COLO829 (cell line): ENCODE data around the gene F5.
A peak's percentile ranks its signal among the peaks of the same experiment; 100 is the strongest.

Experiments used
- DNase-seq: peaks from one replicate; pipeline ENCODE4 v3.0.0; 2012; ENCODE audit warnings: low spot score

The F5 gene

DNA sequence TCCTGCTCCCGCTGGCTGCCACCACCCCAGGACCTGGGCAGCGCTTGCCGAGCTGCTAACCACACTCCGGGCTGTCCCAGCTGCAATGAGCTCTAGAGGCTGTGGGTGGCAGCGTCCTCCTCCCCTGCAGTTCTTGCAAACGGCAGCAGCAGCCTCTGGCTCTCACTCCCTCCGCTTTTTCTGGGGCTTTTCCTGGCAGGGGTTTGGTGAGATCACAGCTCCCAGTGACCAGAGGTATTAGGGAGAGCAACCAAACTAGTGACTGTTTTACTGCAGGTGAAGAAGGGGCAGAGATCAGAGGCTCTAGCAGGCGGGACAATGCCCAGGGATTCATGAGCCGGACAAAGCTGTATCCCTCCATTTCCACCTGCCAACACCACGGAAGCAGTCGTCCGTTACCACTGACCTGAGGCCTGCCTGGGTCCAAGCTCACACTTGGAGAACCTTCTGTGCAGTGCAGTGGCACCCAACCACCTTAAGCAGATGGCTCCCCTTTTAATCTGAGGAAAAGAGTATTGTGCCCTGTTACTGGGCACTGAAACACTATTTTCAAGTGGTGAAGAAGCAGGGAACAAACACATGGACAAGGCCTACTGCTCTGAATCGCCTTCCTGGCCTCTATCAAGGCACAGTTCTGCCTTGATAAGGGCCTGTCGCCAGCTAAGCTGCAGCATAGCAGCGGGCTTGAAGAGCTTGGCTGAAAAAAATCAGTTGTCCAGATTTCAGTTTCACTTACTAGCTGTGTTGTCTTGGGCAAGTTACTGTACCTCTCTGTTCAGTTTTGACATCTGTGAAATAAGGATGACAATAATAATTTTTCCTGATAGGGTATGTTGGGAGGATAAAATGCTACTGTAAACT, at the start of gene F5:
F5 (minus strand) TSS at position 87 of the 861 bp plus-strand sequence. CDS start 95 bp downstream, outside the sequence.
- peak; percentile 64 for DNase-seq

DNA sequence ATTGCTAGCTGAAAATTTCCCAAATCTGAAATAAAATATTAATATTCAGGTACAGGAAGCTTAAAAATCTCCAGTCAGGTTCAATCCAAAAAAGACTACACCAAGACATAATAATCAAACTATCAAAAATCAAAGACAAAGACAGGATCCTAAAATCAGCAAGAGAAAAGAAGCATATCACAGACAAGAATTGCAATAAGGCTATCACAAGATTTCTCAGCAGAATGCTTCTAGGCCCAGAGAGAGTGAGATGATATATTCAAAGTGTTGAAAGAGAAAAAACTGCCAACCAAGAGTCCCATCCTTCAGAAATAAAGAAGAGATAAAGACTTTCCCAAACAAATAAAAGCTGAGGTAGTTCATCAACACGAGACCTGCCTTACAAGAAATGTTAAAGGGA, 48.6 kb upstream of the F5 start:
- DNase-seq: no peak

DNA sequence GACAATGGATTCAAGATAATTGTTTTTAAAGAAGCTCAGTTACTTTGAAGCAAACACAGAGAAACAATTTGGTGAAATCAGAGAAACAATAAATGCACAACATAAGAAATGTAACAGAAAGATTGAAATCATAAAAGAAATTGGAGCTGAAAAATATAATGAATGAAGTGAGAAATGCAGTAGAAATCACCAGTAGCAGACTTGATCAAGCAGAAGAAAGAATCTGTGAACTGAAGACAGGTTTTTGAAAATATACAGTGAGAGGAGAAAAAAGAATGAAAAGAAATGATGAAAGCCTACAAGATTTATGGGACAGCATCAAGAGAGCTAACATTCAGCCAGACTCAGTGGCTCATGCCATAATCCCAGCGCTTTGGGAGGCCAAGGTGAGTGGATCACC, 47.9 kb upstream of the F5 start:
- no peak for DNase-seq

- no peak for DNase-seq
Observed at GRCh38 chr1:169631249-169631648, 45.0 kb upstream of the F5 start.

DNA sequence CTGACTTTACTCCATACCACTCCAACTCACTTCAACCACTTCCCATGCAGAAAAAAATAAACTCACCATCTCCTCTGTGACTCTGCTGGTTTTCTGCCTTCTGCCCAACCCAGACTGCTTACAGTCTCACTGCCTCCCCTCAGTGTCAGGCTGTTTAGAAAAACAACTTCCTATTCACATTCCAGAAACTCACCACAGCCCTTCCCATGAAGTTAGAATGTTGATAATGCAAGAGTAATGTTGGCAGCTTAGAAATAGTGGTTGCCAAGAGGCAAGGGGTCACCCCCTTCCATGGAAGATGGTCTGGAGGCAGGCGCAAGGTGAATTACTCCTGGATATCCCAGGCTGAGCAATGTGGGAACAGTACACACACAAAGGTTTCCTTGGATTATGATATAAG, 43.7 kb upstream of the F5 start, which contains the start of gene SELP:
SELP (minus strand) TSS at position 119 of the 400 bp plus-strand sequence; CDS start at position 69, 50 bp downstream.
- no peak for DNase-seq

DNA sequence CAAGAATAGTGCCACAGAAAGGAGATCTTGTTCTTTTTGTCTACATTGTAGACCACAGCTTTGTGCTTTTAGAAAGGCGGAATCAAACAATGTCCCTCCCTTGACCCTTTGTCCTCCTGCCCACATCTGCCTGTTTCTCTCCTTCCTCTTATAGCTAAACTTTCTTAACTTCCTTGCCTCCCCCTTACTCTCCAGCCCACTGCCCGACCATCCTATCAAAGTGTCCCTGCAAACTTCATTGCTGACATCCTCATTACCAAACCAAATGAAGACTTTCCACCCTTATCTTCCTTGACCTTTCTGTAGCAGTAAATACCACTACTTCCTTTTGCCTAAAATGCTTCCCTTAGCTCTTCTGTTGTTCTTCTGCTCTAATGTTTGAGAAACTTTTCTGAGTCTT, 38.6 kb upstream of the F5 start:
- DNase-seq: no peak

- DNase-seq: no peak
Observed at GRCh38 chr1:169624122-169624521, 37.8 kb upstream of the F5 start.

DNA sequence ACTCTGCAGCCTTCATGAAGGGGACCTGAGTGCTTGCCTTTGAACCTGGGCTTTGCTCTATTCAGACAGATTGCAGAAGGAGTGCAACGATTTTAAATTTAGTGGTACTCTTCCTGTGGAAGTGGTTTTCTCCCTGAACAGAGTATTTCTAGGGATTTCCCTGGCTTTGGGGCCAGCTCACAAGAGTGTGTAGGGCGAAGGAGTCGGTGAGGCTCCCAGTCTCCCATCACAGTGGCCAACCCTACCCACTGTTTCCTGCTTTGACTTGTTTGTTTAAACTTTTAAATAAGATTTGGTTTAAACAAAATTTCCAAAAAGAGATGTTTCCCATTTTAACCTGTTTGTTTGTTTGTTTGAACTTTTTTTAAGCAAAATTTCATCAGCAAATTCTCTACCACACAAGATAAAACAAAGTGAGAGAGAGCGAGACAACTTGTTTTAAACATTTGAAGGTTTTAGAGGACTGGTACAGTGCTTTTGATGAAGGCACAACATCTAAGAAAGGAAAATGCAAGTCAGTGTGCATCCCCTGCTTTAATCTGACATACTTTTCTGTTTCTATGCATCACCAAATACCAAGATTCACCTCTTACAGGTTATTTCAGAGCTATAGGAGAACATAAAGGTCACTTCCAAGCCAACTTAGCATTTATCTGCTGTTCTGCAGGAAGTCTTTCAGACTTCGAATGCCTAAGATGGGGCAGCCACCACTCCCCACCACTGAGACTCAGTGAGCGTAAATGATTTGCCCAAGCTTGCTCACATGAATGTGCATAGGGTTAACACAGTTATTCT, 37.0 kb upstream of the F5 start:
- DNase-seq: no peak

DNA sequence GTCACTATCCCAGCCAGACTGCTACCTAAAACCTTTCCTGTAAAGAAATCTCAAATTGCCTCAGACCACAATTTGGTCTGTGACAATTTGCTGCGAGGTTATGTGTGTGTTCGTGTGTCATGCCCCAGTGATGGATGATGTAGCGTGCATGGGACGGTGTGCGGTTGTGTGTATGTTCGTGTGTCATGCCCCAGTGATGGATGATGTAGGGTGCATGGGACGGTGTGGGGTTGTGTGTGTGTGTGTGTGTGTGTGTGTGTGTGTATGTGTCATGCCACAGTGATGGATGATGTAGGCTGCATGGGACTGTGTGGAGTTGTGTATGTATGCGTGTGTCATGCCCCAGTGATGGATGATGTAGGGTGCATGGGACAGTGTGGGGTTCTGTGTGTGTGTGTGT, 34.3 kb upstream of the F5 start:
- no peak for DNase-seq

DNA sequence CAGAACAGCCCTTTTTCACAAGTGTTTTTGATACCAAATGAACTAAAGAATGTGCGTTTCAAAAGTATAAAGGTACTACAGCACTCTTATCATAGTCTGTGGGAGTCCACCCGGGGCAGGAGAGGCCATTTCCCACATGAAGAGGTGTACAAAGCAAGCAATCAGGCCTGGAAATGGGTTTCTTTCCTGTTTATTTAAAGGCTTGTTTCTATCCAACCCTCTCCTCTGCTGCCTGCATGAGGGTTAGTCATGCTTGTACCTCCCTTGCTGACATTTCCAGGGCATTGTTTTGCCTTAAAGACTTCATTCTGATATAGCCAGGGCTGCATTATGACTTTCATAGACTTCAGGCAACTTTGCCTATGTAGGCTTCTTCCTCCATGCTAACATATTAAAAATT, 32.1 kb upstream of the F5 start:
- no peak for DNase-seq

- no peak for DNase-seq
Observed at GRCh38 chr1:169615803-169616202, 29.5 kb upstream of the F5 start.

DNA sequence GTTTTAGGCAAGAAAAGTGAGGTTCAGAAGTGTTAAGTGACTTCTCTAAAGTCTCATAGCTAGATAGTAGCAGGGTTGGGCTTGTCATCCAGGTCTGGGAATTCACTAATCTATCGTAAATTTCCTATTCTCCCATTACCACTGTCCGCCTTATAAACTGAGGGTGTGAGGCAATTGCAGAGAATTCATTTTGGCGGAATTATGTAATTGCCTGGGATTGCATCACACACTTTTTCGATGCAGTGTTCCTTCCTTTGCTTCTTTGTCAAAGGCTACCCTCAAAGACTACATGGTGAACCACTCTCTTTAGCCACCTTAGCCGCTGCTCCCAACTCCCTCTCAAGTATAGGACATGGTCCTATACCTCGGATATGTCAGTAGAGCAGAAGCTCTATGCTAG, 24.6 kb upstream of the F5 start:
- no peak for DNase-seq

- DNase-seq: no peak
Observed at GRCh38 chr1:169610108-169610507, 23.8 kb upstream of the F5 start.

DNA sequence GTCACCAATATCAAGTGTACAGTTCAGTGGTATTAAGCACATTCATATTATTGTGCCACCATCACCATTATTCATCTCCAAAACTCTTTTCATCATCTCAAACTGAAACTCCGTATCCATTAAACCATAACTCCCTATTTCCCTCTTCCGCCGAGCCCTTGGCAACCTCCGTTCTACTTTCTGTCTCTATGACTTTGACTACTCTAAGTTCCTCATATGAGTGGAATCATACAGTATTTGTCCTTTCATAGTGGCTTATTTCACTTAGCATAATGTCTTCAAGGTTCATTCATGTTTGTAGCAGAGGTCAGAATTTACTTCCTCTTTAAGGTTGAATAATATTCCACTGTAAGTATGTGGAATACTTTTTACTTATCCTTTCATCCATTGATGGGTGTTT, 21.9 kb upstream of the F5 start:
- DNase-seq: no peak

DNA sequence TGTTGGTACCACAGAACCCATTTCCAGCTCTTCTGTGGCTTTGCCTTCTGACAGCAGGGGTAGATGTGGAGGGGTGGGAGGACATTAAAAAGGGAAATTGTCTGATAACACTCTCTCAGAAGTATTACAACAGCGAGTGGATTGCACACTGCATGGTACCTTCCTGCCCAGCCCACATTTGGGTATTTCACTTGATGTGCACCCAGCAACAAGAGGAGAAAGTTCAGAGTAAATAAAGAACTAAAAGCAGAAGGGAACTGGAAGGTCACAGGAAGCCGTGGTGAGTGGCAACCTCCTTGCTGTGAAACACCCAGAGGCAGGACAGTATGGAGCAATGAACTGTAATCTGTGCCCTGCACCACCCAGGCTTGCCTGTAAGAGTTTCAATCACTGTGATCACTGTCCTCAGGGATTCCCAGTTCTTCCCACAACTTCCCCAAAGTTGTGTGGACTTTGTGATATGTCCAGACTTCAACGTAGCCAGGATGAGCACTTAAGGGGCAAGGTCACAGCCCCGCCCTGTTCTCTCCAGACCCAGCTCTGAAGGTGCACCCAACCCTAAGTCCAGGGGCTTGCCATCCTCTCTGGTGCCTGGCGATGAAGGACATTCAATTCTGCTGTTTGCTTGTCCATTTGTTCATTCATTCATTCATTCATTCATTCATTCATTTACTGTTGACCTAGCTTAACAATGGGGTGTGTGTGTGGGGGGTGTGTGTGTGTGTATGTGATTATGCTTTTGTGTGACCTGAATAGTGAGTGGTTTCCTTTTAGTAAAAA, 18.7 kb upstream of the F5 start:
- no peak for DNase-seq

GRCh38 chr1:169601096-169601881, 15.0 kb upstream of the F5 start:
- DNase-seq: peak; percentile 49

DNA sequence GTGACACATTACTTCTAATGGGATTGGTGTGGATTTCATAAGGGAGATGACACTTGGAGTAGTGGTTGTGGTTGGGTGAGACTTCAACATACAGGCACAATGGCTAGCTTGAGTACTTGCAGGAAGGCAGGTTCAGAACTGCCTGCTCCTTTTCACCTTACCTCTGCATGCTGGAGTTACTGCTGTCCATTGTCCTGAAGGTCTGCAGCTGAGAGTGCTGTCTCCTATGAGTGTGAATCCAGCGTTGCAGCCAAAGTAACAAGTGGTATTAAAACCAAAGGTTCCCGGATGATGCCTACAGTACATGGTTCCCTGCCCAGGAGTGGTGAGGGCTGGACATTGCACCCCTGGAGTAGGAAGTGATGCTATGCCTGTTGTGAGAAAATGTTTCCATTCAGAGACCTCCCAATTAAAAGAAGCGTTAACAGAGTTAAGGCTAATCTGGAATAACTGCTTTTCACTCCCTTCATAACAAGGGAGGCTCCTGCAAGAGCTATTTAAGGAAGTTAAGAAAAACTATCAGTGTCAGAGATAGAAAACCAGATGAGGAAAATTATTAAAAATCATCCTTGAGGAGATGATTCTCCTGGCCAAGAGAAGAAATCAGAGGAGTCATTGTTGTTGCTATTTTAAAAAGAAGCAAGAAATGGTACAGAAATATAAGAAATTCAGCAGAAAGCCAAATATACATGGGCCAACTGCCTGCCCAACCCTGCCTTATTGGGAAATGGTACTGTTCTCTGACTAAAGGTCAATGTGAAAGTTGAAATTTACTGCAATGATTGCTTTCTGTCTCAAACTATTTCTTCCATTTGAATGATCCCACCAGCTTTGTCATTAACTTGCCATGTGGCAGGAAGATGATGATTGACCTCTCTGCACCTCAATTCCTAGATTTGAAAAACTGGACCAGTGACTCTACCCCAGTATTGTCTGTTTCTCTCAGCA, 9.8 kb upstream of the F5 start:
- DNase-seq: peak; percentile 24

DNA sequence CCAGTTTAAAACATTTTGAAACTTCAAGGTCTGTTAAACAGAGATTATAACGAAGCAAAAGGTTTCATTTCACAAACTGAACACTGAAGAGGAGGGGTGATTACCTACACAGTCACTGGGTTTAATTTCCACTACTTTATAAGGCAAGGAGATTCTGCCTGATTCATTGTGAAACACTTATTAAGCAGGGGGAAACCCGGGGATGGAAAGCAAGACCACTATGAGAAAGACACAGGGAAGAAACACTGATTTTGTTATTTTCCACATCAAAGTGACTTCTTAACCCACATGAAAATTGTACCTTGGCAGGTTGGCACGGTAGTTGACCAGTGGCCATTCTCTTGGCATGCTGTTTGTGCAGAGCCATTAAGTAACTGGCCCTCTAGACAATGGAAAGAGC, 8.1 kb upstream of the F5 start:
- DNase-seq: no peak

GRCh38 chr1:169590932-169591331, 4.7 kb upstream of the F5 start:
- DNase-seq: peak; percentile 37

- DNase-seq: no peak
Observed at GRCh38 chr1:169588785-169589485, 2.7 kb upstream of the F5 start.
